Activated CD4-positive, alpha-beta T cell treated with anti-CD3 and anti-CD28 coated beads, Interleukin-2, amount 50 U/mL, for 24 hours (primary cell): ENCODE measurements around the gene DDX55.
"Not testable (repeated sequence)": the region's sequence is repeated elsewhere in the genome, so short reads cannot be mapped to it uniquely, and the experiment has no call there.

Experiments
- DNase-seq, 2 donors: peaks; one replicate each; pipeline ENCODE4 v3.0.0-alpha.2; 2020; ENCODE audit warnings: low read depth in 1 of 2, low spot score in 1 of 2

DDX55 gene, protein sequence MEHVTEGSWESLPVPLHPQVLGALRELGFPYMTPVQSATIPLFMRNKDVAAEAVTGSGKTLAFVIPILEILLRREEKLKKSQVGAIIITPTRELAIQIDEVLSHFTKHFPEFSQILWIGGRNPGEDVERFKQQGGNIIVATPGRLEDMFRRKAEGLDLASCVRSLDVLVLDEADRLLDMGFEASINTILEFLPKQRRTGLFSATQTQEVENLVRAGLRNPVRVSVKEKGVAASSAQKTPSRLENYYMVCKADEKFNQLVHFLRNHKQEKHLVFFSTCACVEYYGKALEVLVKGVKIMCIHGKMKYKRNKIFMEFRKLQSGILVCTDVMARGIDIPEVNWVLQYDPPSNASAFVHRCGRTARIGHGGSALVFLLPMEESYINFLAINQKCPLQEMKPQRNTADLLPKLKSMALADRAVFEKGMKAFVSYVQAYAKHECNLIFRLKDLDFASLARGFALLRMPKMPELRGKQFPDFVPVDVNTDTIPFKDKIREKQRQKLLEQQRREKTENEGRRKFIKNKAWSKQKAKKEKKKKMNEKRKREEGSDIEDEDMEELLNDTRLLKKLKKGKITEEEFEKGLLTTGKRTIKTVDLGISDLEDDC

DNA sequence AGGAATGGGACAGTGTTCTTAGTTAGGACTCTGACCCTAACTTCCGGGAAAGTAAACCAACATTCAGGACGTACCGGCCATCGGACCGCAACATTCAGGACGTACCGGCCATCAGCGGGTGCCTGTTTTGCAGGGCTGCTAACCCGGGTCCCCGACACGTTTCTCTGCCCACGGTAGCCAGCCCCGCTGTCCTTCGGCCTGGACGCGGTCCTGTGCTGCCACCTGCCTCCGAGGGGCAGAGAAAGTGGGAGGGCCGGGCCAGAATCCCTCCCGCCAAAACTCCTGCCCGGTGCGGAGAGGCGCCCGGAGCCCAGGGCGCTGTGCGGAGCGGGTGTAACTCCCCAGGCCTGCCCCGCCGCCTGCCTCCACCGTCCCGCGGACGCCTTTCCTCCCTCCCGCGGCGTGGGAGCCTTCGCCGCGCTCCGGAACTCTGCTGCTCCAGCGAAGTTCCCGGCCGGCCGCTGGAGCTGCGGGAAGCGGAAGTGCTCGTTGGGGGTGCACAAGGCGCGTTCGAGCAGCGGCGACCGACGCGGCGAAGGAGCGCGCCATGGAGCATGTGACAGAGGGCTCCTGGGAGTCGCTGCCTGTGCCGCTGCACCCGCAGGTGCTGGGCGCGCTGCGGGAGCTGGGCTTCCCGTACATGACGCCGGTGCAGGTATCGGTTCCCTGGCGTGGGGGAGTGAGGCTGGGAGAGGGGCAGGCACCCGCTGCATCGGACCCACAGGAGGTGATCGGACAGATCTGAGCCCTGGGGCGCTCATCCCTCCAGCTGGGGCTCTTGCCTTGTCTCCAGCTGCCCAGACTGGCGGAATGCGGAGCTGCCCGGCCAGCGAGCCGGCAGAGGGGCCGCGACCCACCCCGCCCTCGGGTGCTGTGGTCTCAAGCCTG lies at the start of gene DDX55:
Gene DDX55, plus strand, starts transcription at position 498 of the 888 bp plus-strand sequence. Its CDS starts 50 bp downstream, at position 548.
- DNase-seq: peak; percentile 77 to 79

DNA sequence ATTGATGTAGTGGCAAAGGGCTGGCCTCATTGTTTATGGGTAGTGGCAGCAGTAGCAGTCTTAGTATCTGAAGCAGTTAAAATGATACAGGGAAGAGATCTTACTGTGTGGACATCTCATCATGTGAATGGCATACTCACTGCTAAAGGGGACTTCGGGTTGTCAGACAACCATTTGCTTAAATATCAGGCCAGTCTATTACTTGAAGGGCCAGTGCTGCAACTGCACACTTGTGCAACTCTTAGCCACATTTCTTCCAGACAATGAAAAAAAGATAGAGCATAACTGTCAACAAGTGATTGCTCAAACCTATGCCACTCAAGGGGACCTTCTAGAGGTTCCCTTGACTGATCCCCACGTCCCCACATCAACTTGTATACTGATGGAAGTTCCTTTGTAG lies 47.8 kb upstream of the DDX55 start:
- not testable (repeated sequence) for DNase-seq

DNA sequence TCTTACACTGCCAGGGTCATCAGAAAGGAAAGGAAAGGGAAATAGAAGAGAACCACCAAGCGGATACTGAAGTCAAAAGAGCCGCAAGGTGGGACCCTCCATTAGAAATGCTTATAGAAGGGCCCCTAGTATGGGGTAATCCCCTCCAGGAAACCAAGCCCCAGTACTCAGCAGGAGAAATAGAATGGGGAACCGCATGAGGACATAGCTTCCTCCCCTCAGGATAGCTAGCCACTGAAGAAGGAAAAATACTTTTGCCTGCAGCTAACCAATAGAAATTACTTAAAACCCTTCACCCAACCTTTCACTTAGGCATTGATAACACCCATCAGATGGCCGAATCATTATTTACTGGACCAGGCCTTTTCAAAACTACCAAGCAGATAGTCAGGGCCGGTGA lies 47.1 kb upstream of the DDX55 start:
- not testable (repeated sequence) for DNase-seq

DNA sequence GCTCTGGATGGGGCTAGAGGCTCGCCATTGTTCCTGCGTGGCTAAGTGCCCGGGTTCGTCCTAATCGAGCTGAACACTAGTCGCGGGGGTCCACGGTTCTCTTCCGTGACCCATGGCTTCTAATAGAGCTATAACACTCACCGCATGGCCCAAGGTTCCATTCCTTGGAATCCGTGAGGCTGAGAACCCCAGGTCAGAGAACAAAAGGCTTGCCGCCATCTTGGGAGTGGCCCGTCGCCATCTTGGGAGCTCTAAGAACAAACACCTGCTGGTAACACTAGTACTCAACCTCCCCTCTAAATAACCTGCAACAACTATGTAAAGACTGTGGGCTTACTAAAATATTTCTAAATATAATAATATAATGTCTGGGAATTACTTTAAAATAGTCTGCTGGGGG lies 43.4 kb upstream of the DDX55 start:
- DNase-seq: not testable (repeated sequence)

DNA sequence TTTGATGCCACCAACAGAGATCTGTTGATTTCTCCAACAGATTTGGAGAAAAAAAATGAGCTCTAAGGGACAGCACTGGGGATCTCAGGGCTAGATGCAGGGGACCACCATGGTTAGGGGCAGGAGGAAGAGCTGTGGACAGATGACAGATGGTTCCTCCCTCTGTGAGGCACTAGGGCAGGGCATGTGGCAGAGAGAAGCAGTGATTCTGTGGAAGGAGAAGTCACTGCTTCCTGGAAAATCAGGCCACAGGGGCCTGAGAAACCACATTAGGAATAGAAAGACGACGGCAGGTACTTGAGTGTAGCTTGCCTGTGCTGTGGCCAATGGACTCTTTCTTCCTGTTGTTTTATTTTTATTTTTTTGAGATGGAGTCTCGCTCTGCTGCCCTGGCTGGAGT lies 42.4 kb upstream of the DDX55 start:
- no peak for DNase-seq

DNA sequence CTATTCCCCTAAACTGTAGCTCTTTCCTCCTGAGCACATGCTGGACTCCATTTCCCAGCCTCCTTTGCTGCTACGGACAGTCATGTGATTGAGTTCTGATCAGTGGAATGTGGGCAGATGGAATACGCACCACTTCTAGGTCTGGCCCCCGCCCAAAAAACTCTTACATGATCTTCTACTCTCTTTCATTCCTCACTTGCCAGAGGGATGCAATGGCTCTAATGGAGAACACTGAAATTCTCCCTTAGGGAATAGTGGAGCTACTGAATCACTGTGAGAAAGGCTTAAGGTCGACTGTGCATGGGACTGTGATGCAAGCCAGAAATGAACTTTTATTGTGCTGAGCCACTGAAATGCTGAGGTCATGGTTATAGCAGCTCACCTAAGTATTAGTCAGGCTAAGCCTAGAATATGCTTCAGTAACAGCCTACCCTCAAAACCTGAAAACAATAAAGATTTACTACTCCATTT lies 30.5 kb upstream of the DDX55 start:
- no peak for DNase-seq

DNA sequence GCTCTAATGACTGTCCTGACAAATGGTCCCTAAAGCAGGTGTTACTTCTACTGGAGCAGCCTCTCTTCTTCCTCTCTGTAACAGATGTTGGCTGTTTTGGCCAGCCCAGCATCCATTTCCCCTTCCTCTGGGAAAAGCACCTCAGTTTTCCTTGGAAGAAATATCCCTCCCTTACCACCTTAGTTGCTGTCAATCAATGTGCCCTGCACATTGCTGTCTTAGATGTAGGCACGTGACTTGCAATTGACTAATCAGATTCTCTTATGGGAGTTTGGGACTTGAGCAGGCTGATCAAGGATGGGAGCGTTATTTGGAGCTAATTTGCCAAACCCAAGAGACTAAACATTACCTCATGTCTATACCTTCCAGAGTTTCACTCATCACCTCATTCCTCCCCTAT lies 29.5 kb upstream of the DDX55 start:
- no peak for DNase-seq

DNA sequence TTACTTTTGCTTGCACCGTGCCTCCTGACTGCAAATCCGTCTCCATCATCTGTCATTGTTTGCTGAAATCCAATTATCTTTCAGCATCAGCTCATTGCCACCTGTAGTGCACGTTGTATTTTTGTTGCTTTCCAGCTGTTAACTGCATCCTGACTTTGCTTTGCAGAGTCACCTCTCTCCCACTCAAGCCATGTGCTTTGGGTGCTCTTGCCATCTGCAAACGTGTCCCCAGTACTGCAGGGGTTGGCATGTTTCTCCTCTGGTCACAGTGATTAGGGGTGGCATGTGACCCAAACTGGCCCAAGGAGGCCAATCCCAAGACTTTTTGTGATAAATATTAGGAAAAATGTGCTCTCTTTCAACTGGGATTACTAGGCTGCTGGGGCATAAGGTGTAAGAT lies 28.0 kb upstream of the DDX55 start:
- DNase-seq: no peak

DNA sequence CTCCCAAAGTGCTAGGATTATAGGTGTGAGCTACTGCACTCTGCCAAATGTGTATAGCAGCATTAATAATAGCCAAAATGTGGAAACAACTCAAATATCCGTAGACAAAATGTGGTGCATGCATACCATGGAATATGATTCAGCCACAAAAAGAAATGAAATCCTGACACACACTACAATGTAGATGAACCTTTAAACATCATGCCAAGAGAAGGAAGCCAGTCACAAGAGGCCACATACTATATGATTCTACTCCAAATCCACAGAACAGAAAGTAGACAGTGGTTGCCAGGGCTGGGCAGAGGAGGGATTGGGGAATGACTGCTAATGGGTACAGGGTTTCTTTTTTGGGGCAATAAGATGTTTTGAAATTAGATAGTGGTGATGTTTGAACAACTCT lies 25.3 kb upstream of the DDX55 start:
- DNase-seq: no peak

DNA sequence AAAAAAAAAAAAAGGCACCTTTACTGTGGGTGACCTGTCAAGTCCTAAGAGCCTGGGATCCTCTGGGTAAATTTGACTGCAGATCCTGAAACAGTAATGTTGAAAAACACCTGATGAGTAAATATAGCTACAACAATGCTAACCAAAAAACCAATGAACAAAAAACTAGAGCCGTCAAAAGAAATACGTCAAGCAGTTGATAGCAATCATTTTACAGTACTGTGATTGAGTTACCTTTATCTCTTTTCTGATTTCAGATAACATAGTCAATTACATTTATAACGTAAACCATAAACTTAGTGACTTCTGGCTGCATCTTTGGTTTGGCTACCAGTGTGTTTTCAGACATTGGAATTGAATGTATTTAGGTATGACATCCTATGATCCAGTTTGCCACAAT lies 23.7 kb upstream of the DDX55 start:
- DNase-seq: no peak

DNA sequence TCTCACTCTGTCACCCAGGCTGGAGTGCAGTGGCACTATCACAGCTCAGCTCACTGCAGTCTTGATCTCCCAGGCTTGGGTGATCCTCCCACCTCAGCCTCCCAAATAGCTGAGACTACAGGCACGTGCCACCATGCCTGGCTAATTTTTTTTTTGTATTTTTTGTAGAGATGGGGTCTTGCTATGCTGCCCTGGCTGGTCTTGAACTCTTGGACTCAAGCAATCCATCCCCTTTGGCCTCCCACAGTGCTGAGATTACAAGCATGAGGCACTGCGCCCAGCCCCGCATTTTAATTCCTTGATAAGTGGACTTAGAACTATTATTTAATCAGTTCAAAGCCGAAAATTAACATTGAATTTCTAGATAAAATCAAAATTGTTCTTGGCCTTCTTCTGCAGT lies 23.1 kb upstream of the DDX55 start:
- DNase-seq: not testable (repeated sequence)

DNA sequence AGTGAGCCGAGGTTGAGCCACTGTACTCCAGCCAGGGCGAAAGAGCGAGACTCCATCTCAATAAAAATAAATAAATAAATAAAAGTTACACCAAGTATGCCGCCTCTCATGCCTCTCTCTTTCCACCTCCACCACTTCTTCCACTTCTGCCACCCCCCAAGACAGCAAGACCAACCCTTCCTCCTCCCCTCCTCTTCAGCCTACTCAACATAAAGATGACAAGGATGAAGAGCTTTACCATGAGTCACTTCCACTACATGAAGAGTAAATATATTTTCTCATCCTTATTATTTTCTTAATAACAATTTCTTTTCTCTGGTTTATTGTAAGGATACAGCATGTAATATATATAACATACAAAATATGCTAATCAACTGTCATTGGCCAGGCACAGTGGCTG lies 21.1 kb upstream of the DDX55 start:
- DNase-seq: no peak

DNA sequence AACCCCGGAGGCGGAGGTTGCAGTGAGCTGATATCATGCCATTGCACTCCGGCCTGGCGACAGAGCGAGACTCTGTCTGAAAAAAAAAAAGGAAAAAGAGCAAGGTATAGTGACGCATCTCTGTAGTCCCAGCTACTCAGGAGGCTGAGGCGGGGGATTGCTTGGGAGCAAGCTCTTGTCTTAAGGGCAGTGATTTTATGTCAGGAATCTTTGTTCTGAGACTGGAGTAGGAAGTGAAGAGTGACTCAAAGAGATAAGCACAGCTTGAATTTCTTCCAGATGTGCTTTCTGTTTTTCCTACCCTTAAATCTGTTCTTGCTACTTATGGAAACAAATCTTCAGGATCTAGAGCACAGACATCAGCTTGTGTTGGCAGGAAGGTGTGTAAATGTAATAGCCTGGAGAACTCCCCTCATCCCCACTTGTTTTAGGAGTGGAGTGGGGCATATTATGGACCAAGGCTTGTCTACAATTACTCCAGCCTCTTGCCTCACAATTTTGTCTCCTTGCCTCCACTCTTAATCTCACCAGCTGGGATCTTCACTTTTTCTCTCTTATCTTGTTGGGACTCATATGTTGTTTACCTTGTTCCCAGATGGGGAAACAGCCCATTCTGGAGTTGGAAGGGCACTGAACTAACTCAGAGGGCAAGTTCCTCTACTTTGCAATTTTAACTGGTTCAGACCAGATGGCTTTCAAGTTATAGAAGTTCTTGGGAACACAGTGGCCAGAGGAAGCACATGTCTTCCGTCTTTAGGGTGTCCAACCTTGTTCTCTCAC lies 10.0 kb upstream of the DDX55 start:
- DNase-seq: no peak

DNA sequence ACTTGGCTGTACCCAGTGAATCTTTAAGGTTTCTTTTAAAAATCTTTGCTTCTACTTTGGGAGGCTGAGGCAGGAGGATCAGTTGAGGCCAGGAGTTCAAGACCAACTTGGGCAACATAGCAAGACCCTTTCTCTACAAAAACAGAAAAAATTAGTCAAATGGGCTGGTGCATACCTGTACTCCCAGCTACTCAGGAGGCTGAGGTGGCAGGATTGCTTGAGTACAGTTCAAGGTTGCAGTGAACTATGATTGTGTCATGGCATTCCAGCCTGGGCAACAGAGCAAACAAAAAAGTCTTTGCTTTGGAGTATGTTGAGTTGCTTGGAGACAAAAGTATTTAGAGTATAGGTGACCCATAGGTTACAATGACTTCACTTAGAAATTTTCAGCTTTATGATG lies 6.2 kb upstream of the DDX55 start:
- no peak for DNase-seq

DNA sequence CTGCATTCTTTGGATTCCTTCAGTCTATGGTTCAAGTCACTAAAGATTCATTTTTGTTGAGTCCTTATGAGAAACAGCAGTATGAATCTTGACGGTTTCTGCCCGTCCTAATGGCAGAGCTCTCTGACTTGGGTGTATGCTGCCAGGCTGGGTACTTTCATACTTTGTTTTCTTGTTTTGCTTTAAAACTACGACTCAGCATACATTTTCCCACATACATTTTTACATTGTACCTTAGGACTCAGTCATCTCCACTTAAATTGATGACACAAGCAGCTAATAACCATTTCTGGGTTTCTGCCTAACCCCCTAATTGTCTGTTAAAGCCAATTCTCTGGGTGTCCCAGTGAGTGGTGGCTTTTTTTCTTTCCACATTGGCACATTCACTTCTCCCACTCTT lies 4.8 kb upstream of the DDX55 start:
- DNase-seq: no peak

DNA sequence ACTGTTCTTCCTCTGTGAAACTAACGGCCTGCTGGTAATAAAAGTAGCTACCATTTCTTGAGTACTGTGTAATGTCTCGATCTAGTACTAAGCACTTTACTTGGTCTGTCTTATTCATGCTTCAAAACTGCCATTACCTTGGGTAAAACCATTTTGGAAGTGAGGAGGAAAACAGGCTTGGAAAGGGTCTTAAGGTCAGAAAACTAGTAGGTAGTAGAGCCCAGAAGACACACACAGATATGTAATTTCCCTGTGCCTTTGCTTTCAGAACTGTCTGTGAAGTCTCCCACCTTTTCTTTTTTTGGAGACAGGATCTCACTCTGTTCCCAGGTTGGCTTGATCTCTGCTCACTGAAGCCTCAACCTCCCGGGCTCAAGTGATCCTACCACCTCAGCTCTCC lies 3.4 kb upstream of the DDX55 start:
- DNase-seq: no peak

DNA sequence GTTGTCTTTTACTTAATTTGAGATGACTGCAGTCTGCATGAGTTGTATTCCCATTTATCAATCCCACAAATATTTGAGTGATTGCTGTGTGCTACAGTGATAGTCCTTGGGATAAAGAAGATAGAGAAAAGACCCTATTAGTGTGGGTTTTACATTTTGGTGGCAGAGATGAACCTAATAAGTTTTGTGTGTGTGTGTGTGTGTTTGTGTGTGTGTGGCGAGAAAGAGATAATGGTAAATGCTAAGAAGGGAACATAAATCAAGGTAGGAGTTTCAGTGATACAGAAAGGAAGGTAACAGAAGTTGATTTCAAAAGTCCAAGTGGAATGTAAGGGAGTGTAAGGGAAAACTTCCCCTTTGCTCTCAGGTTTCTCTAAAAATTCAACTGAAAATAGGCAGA lies 2.6 kb upstream of the DDX55 start:
- DNase-seq: no peak

DNA sequence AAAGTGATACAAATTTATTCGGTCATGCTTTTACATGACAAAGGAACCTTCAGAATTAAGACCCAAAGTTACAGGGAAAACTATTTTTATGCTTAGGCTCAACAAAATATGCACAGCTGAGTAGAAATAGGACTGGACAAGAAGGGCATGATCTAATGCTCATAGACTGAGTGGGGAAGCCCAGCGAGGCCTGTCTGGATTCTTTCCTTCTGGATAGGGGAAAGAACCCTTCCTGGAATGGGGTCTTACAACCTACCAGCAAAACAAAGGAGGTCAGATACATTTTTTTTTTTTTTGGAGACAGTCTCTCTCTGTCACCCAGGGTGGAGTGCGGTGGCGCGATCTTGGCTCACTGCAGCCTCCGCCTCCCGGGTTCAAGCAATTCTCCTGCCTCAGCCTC lies 2.2 kb upstream of the DDX55 start:
- no peak for DNase-seq

DNA sequence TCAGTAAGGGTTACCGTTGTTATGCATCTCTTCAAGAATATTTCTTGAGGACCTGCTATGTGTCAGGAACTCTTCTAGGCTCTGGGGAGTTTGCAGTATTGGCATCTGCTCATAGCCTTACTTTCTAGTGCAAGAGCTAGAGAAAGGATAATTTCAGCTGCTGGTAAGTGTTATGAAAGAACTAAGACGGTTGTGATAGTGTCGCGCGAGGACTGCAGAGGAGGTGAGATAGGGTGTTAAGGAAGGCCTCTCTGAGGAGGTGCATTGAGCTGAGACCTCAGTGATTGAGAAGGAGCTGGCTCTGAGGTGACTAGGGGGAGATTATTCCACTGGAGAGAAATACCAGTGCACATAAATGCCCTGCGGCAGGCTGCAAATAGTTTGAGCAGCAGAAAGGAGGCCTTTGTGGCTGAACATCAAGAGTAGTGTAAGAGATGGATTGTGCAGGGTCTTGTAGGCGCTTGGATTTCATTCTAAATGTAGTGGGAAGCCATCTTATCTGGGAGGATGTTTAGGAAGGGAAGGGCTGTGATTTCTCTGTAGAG lies 824 bp downstream of the DDX55 start:
- no peak for DNase-seq

DNA sequence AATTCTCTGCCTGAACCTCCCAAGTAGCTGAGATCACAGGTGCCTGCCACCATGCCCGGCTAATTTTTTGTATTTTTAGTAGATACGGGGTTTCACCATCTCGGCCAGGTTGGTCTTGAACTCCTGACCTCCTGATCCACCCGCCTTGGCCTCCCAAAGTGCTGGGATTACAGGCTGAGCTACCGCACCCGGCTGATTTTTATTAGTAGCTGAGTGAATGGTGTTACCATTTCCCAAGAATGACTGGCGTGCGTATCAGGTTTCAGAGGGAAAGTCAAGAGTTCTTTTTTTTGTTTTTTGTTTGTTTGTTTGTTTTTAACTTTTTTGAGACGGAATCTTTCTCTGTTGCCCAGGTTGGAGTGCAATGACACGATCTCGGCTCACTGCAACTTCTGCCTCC lies 1.6 kb downstream of the DDX55 start:
- DNase-seq: not testable (repeated sequence)

DNA sequence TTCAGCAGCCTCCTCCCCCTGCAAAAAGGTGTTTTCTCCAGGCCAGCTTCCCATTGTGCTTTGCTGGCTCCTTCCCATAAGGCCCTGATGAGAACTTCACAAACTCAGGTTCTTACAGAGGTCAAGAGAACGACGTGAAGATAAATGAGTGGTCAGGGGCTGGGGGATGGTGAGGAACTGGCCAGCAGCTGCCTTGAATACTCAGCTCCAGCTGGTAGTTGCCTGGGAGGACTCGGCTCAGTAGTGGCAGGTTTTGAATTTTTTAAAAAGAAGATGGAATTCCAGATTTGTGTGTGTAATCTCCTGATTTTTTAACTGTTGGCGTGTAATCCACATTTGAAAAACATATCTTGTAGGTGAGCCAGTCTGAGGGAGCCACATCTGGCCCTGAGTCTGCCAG lies 5.9 kb downstream of the DDX55 start:
- DNase-seq: no peak
